Measurements from ENCODE around the gene CYB5R4. TPM values are rescaled to one million over a fixed set of nuclear protein-coding genes. Genes with fewer than 3 reads are reported as not detected.

CYB5R4 gene
- total RNA-seq, 1 donor from 2014 or later: 12.8 TPM

DNA sequence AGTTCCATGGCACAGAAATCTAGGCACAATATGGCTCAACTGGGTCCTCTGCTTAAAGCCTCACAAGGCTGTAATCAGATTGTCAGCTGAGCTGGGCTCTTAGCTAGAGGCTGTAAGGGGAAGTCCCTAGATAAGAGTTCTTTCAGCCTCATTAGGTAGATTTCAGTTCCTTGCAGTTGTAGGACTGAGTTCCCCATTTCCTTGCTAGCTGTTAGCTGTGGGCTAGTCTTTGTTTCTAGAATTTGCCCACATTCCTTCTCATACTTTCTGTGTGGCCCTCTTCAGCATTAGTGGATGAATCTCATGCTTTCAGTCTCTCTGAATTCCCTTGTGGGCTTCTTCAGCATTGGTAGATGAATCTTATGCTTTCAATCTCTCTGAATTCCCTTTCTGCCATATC, 103.1 kb downstream of the CYB5R4 start:
- DNase-seq (ENCODE audit: low read depth): no peak
- Histone ChIP-seq H3K36me3 (ENCODE audit: control insufficient read depth, insufficient read depth, low read length) (no peaks in the 10 kb centered on the region), H3K4me3 (ENCODE audit: low read depth, low read length) (no peak overlapping the region), H3K27me3 (ENCODE audit: control insufficient read depth, insufficient read depth, low read length) (no peaks in the 10 kb centered on the region)
- TF ChIP-seq, protein P1, sequence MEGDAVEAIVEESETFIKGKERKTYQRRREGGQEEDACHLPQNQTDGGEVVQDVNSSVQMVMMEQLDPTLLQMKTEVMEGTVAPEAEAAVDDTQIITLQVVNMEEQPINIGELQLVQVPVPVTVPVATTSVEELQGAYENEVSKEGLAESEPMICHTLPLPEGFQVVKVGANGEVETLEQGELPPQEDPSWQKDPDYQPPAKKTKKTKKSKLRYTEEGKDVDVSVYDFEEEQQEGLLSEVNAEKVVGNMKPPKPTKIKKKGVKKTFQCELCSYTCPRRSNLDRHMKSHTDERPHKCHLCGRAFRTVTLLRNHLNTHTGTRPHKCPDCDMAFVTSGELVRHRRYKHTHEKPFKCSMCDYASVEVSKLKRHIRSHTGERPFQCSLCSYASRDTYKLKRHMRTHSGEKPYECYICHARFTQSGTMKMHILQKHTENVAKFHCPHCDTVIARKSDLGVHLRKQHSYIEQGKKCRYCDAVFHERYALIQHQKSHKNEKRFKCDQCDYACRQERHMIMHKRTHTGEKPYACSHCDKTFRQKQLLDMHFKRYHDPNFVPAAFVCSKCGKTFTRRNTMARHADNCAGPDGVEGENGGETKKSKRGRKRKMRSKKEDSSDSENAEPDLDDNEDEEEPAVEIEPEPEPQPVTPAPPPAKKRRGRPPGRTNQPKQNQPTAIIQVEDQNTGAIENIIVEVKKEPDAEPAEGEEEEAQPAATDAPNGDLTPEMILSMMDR (IDR thresholded peaks at IDR 0.05; ENCODE audit: insufficient read depth, low read length, poor library complexity, severe bottlenecking): no peak

GRCh38 chr6:83966539-83966938, 107.0 kb downstream of the CYB5R4 start:
- H3K36me3 ChIP-seq (ENCODE audit: control insufficient read depth, insufficient read depth, low read length): no peaks in the 10 kb centered on the region
- H3K27me3 ChIP-seq (ENCODE audit: control insufficient read depth, insufficient read depth, low read length): no peaks in the 10 kb centered on the region
- DNase-seq (ENCODE audit: low read depth): no peak
- no peak overlapping the region for H3K4me3 ChIP-seq (ENCODE audit: low read depth, low read length)
- TF ChIP-seq, protein P1 (IDR thresholded peaks at IDR 0.05; ENCODE audit: insufficient read depth, low read length, poor library complexity, severe bottlenecking): no peak

- no peaks in the 10 kb centered on the region for H3K27me3 ChIP-seq (ENCODE audit: control insufficient read depth, insufficient read depth, low read length)
- TF ChIP-seq, protein P1 (IDR thresholded peaks at IDR 0.05; ENCODE audit: insufficient read depth, low read length, poor library complexity, severe bottlenecking): no peak
- H3K4me3 ChIP-seq (ENCODE audit: low read depth, low read length): no peak overlapping the region
- DNase-seq (ENCODE audit: low read depth): no peak
- no peaks in the 10 kb centered on the region for H3K36me3 ChIP-seq (ENCODE audit: control insufficient read depth, insufficient read depth, low read length)
Measured at GRCh38 chr6:83970582-83970981, 111.1 kb downstream of the CYB5R4 start.

DNA sequence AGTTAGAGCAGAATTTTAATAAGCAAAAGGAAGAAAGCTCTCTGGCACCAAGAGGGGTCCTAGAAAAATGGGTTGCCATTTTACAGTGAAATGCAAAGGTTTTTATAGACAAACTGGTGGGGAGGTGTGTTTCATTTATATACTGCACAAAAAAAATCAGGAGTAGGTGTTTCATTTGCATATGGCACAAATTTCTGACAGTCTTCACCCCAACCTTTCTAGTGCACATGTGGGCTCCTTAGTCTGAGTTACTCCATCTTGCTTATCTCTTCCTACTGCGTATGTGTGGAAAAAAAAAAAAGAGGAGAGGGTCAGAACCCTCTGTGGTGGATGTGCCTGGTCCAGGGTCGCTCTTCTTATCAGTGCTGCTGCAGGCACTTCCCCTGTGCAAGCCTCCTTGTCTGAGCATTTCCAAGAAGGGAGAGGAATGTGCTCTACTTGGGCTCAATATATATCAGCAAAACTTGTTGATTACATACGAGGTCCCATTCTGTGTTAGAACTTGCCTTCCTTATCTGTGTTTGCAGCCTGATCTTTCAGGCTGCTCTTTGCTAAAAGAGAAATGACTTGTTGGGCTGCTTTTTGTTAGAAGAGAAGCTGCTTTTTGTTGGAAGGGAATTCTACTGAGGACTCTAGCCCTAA, 115.0 kb downstream of the CYB5R4 start:
- TF ChIP-seq, protein P1 (IDR thresholded peaks at IDR 0.05; ENCODE audit: insufficient read depth, low read length, poor library complexity, severe bottlenecking): no peak
- Histone ChIP-seq H3K27me3 (ENCODE audit: control insufficient read depth, insufficient read depth, low read length) (no peaks in the 10 kb centered on the region), H3K36me3 (ENCODE audit: control insufficient read depth, insufficient read depth, low read length) (no peaks in the 10 kb centered on the region), H3K4me3 (ENCODE audit: low read depth, low read length) (no peak overlapping the region)
- DNase-seq (ENCODE audit: low read depth): no peak

DNA sequence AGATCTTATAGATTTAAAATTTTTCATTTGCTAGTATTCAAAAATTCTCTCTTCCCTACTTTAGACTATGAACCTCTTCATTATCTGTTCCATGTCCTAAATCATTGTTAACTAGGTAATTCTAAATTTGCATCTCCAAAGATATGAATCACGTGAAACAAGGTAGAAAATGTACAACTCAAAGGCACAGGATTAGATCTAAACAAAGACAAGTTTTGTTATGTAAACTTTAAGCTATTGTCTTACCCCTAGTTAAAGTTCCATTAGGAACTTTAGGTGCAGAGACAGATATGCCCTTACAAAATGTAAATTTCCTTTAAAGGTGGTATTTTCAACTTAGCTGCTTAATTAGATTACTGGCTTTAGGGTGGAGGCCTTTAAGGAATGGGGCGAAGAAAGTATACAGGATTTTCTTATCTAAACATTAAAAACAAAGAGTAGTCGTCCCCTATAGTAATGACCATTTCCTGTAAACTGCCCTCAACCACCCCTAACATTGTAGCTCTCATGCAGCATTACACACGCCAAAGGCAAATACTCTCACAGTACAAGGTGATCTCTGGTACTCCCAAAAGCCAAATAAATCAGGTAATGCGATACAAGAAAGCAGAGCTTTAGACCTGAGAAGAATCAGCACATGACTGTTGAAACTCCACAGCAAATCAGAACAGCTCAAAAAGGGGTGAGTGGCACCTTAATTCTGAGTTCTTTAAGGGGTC, 116.7 kb downstream of the CYB5R4 start:
- TF ChIP-seq, protein P1 (IDR thresholded peaks at IDR 0.05; ENCODE audit: insufficient read depth, low read length, poor library complexity, severe bottlenecking): no peak
- H3K27me3 ChIP-seq (ENCODE audit: control insufficient read depth, insufficient read depth, low read length): no peaks in the 10 kb centered on the region
- H3K4me3 ChIP-seq (ENCODE audit: low read depth, low read length): no peak overlapping the region
- no peaks in the 10 kb centered on the region for H3K36me3 ChIP-seq (ENCODE audit: control insufficient read depth, insufficient read depth, low read length)
- no peak for DNase-seq (ENCODE audit: low read depth)
